ENCODE results near the gene KATNAL2.
"Not testable (repeated sequence)": the region's sequence is repeated elsewhere in the genome, so short reads cannot be mapped to it uniquely, and the experiment has no call there.

GRCh38 chr18:46963656-46964578, 46.5 kb downstream of the KATNAL2 start:
- not testable (repeated sequence) for TF ChIP-seq YY1 (IDR thresholded peaks at IDR 0.05; ENCODE audit: low read depth); EP300 (IDR thresholded peaks at IDR 0.05; ENCODE audit: borderline replicate concordance in 1 of 2, low read depth in 1 of 2, low read length in 1 of 2); CTCF (IDR thresholded peaks at IDR 0.05); POLR2AphosphoS5 (IDR thresholded peaks at IDR 0.05; ENCODE audit: low read depth, low read length); FOSL2 (IDR thresholded peaks at IDR 0.05; ENCODE audit: borderline replicate concordance, low read depth); GABPA (IDR thresholded peaks at IDR 0.05; ENCODE audit: low read depth); TAF1 (IDR thresholded peaks at IDR 0.05; ENCODE audit: borderline replicate concordance, low read depth, low read length); MEF2A (IDR thresholded peaks at IDR 0.05; ENCODE audit: borderline replicate concordance, low read depth); CHD2 (IDR thresholded peaks at IDR 0.05; ENCODE audit: low read length, partially characterized antibody); REST (IDR thresholded peaks at IDR 0.05; ENCODE audit: low read depth, low read length); JUND (IDR thresholded peaks at IDR 0.05); NRF1 (IDR thresholded peaks at IDR 0.05; ENCODE audit: low read depth, low read length)
